ENCODE data around the gene SERPINB12.

GRCh38 chr18:63514326-63514725 lies 27.8 kb upstream of the SERPINB12 start:
- no peak for TF ChIP-seq CTCF (IDR thresholded peaks at IDR 0.05; ENCODE audit: insufficient read depth, low read depth, low read length)
- no peak for TF ChIP-seq EZH2 (IDR thresholded peaks at IDR 0.05; ENCODE audit: insufficient read depth, low read length)

Data from astrocyte (in vitro differentiated cells and primary cell).